ENCODE data around the gene CRMP1.
A peak's percentile ranks its signal among the peaks of the same experiment; 100 is the strongest.

Gene CRMP1

DNA sequence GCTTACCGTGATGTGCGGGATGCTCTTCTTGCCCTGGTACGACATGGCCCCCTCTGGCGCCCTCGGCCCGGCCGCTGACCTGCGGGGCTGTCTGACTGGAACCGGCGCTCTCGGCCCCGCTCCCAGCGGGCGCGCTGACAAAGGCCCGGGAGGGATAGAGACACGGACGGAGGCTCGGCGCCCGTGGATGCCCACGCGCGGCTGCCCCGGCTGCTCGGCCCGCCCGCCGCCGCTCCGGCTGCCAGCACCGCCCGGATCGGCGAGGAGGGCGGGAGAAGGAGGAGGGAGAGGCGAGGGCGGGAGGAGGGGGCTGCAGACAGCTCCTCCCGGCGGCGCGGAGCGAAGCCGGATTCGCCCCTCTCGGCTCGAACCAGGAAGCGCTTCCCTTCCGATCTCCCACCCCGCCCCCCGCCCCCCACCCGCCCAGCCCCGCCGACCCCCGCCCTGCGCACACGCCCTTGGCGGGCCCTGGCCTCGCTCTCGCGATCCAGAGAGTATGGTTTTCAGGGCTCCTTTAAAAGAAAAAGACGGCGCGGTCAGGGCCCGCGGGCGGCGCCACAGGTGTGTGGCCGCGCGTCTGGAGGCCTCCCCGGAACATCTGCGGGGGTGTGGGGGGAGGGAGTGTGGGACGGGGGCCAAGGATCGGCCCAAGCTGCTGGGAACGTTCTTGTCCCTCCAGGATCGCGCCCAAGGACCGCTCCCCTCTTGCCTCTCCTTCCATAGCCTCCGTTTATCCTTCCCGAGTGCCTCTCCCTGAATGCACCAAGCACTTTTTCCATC lies 4.5 kb downstream of the CRMP1 start:
- DNase-seq (ENCODE audit: low read depth, low spot score) = peak; percentile 79

DNA sequence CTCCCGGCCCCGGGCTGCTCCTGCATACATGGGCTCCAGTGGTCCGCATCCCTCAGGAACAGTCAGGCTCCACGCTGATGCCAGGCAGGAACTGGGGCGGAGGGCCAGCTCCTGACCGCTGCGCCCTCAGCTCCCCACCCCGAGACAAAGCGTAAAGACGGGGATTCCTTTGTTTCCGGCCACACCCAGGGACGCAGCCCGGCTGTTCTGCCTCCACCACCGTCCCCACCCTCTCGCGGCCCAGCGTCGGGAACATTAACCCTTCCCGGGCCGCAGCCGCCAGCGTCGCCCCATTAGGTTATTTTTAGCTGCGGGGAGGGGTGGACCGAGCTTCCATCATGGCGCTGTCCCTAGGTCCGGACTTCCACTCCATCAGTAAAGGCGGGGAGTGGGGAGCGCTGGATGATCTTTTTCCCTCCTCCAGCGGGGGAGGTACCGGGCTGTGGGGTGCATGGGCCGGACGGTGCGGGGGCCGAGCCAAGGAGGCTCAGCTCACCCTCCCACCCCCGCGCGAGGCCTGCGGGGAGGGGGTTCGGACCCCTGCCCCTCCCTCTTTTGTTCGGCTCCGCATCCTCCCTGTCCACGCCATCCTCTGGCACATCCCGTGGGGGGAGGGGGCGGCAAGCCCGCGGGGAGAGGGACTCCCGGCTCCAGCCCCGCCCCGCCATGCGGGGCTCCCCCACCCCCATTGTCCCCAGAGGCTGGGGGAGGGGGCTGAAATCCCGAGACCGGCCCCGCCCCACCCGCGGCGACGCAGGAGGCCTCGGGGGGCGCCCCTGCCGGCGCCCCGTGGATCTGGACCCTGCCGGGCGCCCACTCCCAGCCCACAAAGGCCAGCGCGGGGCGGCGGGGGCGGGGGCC lies 5.3 kb downstream of the CRMP1 start:
- DNase-seq (ENCODE audit: low read depth, low spot score) = peak; percentile 64

DNA sequence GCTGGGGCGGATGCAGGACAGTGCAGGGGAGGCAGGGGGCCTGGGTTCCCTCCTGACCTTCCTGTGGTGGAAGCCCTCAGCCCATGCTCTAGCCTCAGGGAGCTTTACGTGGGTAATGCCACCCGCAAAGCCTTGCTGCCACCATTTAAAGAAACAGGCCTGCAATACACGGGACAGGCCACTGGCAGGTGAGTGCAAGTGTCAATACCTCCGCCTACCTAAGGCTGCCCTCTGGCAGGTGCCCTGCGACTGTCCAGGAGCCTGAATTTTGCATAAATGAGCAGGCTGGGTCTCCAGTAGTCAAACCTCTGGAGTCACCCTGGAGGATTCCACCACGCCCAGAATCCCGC lies 5.9 kb downstream of the CRMP1 start:
- no peak for DNase-seq (ENCODE audit: low read depth, low spot score)

DNA sequence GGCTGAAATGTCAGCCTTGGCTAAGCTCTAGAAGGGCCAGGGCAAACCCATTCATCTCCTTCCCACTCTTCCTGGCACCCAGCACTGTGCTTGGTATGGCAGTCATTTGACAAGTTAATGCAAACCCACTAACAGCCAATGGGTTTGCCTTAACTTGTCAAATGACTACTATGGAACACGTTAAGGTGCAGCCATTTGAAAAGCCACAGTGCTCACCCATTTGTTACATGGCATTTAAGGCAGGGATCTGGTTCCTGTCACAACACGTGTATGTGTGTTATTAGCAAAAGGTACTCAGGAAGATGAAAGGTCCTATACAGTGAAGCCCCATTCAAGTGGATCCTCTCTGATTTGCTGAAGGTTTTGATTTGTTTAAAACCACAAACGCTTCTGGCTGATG lies 7.2 kb downstream of the CRMP1 start:
- no peak for DNase-seq (ENCODE audit: low read depth, low spot score)

DNA sequence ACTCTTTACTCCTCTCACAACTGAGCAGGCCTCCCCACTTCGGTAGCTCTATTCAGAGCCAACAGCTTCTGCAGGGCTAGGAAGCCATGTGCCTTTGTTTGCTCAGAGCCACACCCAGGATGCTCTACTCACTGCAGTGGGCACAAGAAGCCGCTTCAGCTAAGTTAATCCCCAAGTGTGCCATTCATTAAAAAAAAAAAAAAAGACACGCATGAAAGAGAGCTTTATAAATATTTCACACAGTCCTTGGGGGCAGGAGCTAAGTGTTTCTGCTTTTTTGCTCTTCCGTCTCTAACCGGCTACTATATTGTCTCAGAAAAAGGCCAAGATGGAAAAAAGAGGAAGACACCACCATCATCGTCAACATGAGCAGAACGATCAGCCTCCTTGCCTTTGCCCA lies 8.1 kb downstream of the CRMP1 start:
- DNase-seq (ENCODE audit: low read depth, low spot score) = no peak

DNA sequence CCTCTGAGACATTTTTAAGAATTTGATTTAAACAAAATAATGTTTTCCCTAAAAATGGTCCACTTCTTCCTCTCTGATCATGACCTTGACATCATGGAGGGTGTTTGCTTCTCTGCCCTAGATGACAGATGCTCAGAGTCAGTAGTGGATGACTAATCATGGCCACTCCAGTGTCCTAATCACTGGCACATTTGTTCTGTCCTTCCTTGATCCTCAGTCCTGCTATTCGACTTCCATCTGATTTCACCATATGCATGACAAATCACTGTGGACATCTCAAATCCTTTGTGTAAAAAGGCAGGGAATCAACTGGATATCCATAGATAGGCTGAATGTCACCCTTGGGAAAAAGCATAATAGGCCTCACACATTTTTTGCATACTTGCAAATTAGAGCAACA lies 9.0 kb downstream of the CRMP1 start:
- no peak for DNase-seq (ENCODE audit: low read depth, low spot score)

DNA sequence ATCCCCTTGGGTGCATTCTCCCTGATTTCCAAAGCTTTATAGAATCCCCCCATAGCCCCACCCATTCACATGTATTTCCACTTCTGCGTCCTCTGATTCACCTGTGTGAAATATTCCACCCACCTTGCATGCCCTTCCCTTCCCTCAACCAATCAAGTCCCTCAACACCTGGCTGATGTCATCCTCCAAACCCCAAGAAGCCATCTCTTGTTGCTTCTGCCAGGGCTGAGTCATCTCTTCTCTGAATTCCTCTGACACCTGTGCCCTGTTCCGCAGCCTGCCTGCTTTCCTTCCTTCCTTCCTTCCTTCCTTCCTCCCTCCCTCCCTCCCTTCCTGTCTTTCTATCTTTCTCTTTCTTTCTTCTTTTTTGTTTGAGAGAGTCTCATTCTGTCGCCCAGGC lies 9.9 kb downstream of the CRMP1 start:
- DNase-seq (ENCODE audit: low read depth, low spot score) = no peak

DNA sequence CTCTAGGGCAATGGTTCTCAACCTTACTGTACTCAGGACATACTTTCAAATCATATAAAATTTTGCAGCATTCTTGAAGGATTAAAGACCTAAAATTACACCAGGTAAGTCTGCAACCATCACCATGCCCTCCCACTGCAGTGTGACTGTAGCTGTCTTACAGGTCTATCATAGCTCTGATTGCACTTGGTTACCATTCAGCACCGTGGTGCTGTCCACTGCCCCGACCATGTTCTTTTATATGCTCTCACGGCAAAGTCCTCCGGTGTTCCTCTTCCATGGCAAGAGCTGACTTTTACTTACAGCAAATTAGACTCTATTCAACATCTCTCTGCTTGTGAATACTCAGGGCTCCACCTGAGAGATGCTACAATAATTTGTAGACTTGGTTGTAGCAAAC lies 11.5 kb downstream of the CRMP1 start:
- DNase-seq (ENCODE audit: low read depth, low spot score) = peak; percentile 45

DNA sequence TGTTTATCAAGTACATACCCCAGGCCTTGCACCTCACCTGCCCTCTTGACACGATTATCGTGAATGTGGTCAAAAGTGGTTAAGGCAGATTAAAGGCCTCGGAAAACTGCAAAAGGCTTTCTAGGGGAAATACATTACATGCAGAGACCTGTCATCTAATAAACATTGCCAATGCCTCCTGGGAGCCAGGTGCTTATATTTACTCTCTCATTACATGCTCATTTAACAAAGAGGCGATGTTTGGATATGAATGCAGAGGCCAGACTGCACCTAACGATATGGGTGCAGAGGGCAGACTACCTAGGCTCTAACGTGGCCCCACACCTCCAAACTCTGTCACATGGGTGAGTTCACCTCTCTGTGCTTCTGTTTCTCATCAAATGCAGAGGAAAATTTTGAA lies 14.5 kb downstream of the CRMP1 start:
- DNase-seq (ENCODE audit: low read depth, low spot score) = no peak

DNA sequence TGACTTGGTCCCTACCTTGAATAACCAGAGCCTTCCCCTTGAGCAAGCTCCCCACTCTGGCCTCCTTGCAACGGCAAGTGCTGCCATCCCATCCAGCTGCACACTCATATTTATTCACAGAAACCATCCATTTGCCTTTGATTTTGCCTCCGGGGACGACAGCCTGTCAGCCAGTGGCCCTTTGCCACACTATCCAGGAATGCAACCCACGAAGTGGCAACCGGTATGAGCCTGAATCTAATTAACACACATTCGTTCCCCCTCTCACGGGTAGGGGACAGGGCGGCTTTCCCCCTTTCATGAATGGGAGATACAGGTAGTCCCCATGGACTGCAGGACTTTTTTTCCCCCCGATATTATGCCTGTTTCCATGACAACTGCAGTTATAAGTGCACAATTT lies 15.5 kb downstream of the CRMP1 start:
- DNase-seq (ENCODE audit: low read depth, low spot score) = no peak

DNA sequence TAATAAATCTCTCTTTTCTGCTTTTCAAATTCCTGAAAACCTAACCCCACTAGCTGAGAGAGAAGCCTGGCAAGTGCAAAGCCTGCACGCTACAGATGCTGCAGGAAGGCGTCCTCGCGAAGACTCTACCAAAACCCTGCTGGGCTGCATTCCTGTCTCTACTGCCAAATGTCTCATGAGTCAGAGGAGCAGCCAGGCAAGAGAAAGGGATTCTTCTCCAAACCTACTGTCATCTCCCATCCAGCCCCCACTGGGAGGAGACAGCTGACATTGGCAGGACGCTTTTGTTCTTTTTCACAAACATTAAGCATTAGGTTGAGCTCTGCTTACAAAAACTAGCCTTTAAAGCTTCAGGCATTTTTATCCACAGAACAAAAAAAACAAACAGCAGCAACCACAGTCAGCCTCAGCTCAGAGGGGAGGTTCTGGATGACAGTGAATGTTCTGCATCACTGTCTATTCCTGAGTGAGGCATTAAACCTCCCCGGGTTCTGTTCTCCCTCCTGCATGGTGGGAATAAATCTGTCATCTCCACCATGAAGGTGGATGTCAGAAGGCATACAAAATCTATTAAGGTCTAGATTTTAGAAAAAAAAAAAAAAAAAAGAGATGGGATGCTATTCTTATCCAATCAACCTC lies 18.0 kb downstream of the CRMP1 start:
- peak; percentile 66 for DNase-seq (ENCODE audit: low read depth, low spot score)

DNA sequence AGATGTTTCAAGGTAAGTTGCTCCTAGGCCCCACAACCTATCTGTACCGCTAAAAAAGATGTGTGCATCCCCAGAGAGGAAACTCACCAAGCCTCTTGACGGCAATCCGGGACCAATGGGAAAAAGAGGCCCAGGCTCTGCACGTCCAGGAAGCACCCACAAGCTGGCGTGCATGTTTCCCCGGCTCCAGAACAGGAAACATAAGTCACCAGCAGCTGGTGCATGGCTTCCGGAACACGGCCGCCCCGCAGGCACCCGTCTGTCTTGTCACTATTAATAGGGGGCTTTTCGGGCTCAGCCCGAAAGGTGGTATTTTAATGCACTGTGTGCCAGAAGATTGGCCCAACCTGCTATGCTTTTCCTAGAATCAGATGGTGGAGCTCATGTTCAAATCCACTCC lies 22.2 kb downstream of the CRMP1 start:
- DNase-seq (ENCODE audit: low read depth, low spot score) = no peak

DNA sequence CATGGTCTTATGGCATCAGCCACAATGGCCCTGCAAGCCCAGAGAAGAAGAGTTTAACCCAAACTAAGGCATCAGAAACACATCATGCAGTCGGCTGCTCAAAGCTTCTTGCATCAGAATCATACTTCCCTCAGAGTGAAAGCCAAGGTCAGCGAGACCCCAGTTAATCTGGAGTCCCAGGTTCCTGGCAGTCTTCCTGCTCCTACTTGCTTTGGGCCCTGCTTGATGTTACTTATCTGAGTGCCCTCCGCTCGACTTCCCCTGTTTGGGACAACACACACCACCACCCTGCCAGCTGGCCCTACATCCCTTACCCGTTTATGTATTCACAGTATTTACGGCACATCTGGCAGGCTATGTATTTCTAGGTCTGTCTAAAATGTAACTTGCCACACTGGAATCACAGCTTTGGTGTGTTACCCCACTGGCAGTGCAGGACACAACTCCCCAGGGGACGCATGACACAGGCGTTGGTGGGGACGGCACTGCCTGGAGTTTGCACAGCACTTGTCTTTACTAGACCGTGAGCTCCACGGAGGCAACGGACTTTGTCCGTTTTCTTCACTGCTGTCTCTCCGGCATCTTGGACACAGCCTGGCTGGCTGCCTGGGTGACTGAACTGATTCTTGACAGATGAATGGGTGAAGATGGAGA lies 22.8 kb downstream of the CRMP1 start:
- no peak for DNase-seq (ENCODE audit: low read depth, low spot score)

DNA sequence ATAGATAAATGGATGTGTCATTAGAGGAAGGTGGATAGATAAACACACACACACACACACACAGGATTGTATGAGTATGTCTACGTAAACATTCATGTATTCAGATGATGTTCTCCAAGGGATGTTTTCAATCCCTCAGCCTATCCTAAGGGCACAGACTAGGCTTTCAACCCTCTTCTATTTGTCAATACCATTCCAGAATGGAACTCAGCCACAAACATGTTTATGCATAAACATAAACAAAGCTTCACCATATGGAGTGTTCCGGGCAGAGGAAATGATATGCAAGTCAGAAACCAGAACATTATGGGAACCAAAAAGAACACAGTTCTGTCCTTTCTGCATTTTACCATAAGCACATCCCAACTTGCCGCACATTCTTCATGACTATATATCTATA lies 25.0 kb downstream of the CRMP1 start:
- DNase-seq (ENCODE audit: low read depth, low spot score) = no peak

DNA sequence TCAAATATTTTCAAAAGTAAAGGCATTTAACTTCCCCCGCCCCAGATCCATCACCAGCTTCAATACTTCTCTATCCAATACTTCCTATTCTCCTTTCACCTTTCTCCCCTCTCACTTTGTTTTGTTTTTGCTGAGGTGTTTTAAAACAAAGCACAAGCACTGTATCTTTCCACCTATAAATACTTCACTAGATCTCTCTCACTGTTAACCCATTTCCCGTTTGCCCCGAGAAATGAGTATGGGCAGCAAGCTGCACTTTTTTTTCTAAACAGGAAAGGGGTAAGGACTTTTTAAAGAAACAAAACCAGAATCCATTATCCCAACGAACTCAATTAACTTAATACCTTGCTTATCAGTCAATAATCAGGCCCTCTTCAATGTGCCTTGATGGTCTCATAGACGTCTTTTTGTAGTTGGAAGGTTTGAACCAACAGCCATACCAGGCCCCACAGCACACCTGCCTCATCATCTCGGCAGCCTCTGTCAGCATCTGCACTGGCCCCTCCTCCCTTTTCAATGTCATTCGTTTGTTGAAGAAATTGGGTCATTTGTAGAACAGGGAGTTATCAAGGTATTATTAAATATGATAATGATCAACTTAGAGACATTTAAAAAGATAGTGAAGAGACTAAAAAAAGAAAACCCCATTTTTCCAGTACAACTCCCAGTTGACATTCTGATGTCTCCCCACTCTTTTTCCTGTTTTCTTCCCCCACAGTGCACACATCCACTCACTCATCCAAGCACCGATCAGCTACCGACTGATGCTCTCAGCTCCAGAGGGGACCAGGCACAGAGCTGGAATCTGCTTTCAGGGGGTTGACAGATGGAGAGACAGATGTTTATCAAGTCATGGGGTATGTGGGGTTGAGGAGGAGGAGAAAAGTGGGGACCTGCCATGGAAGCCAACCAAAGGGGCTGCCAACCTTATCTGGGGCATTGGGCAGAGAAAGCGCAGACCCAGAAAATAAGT lies 25.8 kb downstream of the CRMP1 start:
- DNase-seq (ENCODE audit: low read depth, low spot score) = no peak

DNA sequence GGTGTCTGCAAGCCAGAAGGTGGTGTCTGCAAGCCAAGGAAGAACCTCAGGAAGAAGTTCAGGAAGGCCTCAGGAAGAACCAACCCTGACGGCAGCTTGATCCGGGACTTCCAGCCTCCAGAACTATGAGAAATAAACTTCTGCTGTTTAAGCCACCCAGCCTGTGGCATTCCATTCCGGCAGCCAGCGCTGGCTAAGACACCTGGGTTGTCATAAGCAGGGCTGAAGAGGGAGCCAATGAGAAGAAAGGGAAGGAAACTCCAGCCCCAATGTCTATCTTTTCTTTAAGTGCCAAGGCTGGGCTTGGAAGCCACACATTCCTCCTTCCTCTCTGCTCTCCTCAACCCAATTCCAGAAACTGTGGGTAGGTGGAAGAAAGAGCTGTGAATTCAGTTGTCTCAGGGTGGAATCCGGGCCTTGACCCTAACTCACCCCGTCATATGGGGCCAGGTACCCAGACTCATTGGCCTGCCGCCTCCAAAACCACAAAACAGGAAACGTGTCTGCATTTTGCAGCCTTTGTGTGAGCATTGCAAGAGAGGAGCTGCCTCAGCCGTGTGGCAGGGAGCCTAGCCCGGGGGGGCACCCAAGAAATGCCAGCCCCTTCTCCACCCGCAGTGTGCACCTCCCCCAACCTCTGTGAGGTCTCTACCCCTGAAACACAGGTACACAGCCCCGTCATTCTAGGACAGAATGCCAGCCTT lies 26.8 kb downstream of the CRMP1 start:
- peak; percentile 45 for DNase-seq (ENCODE audit: low read depth, low spot score)

DNA sequence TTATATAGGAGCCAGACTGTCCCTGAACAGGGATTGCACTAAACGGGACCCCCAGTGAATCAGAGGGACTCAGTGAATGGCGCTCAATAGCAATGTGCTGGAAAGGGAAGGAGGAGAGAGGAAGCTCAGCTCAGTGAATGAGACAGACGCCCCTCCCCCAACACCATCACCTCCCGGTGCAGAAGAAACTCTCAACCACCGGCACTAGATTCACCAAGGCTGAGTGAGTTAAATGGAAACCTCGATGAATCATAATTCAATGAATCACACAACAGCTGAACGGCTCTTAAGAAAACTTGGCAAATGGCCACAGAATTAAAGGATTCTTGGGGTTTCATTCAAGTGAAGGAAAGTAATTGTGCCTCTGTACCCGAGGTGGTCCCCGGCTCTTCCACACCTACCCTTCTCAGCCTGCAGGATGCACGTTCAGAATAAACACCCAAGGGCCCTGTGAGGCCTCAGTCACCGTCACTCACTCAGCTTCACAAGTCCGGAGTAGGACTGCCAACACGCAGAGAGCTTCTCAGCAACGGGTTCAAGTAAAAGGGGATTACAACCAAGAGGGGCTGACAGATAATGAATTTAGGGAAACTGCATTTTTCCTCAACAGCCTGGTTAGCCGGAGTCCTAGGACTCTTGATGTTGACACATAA lies 29.3 kb downstream of the CRMP1 start:
- peak; percentile 93 for DNase-seq (ENCODE audit: low read depth, low spot score)

DNA sequence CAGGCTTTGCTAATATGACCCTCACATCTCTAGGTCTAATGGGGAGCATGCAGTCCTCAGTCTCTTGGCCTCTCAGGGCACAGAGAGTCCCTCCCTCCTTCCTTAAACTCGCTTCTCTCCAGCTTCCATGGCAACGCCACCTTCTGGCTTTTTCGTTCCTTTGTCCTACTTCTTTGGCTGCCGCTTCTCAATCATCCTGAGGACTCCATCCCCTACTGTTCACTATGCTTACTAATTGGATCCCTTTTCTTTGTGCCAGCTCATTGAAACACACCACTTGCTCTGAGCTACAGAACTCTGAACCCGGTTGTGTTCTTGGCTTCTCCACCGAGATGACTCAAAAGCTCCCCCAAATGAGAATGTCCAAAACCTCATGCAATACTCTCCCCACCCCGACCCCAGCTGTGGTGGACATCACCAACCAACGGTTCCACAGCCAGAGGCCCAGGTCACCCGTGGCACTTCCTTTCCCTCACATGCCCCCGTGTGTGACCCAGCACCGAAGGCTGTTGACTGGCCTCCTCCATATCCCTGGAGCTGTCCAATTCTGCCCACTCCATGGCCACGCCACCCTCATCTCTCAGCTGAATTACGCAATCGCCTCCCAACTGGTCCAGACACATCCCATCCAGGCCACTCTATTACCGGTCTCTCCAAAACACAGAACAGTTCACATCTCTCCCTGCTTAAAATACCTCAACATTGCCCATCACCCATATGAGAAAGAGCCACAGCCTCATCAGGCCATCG lies 34.7 kb downstream of the CRMP1 start:
- no peak for DNase-seq (ENCODE audit: low read depth, low spot score)

DNA sequence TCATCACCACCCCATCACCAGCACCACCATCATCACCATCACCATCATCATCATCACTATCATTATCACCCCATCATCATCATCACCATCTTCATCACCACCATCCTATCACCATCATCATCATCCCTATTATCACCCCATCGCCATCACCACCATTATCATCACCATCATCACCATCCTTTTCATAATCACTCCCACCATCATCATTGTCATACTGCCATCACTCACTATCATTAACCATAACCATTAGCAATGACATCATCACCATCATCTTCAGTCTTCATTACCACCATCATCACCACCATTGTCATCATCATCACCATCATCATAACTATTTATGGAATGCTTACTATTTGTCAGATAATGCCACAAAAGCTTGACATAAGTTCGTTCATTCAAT lies 35.7 kb downstream of the CRMP1 start:
- no peak for DNase-seq (ENCODE audit: low read depth, low spot score)
